Measurements from ENCODE around the gene NEMP2. TPM values are rescaled to one million over a fixed set of nuclear protein-coding genes. Genes with fewer than 3 reads are reported as not detected.

NEMP2 gene
- total and polyA plus RNA-seq, 4 donors = 0.67 to 6.1 (median 2.8) TPM

DNA sequence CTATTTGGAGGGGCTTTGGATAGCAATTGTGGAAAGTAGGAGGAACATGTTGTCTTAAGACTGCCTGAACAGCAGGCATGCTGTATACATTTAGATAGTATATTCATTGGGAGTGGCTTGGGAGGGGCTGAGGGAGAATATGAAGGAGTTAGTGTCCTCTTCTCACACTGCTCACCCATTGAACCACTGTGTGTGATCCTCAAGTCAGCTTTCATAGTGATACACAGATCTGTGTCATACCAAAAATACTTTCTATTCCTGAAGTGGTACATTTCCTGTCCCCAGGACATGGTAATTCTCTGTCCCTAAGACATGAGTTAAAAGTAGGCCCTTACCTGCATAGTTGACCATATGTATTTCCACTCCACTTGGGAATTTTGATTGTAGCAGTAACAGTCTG, 9.6 kb downstream of the NEMP2 start (continued):
- TF ChIP-seq, protein P1, sequence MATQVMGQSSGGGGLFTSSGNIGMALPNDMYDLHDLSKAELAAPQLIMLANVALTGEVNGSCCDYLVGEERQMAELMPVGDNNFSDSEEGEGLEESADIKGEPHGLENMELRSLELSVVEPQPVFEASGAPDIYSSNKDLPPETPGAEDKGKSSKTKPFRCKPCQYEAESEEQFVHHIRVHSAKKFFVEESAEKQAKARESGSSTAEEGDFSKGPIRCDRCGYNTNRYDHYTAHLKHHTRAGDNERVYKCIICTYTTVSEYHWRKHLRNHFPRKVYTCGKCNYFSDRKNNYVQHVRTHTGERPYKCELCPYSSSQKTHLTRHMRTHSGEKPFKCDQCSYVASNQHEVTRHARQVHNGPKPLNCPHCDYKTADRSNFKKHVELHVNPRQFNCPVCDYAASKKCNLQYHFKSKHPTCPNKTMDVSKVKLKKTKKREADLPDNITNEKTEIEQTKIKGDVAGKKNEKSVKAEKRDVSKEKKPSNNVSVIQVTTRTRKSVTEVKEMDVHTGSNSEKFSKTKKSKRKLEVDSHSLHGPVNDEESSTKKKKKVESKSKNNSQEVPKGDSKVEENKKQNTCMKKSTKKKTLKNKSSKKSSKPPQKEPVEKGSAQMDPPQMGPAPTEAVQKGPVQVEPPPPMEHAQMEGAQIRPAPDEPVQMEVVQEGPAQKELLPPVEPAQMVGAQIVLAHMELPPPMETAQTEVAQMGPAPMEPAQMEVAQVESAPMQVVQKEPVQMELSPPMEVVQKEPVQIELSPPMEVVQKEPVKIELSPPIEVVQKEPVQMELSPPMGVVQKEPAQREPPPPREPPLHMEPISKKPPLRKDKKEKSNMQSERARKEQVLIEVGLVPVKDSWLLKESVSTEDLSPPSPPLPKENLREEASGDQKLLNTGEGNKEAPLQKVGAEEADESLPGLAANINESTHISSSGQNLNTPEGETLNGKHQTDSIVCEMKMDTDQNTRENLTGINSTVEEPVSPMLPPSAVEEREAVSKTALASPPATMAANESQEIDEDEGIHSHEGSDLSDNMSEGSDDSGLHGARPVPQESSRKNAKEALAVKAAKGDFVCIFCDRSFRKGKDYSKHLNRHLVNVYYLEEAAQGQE (IDR thresholded peaks at IDR 0.05) = no peak

DNA sequence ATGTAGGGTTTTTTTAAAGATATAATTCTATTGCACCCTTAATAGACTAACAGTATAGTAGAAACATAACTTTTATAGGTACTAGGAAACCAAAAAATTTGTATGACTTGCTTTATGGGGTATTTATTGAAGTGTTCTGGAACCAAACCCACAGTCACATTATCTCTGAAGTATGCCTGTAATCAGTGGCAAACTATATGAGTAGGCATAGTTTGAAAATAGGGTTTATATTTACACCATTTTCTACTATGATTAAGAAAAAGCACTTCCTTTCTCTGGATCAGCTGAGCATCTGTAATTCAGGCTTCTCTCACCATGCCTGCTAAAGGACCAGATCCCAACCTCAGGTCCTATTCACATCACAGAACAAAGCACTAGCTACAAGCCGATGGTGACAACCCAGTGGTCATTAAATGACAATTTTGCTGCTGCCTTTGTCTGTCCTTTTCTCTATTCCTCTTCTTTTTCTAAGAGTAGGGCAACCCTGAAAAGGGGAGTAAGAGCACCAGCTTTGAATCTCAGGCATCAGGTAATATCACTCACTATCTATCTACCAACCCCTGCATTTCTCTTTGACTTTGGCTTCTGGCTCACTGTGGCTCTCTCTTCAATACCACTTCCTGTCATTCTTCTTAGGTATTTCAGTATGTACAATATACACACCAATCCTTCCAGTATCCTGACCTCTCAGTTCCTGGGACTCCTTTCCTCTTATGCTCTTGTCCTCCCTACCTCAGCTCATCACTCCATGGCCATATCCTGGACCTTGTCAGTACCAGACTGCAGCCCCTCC, 14.4 kb downstream of the NEMP2 start:
- WGBS = 93% methylated on average over 1 of the region's 1 CpG

More for the DNA sequence above, 14.4 kb downstream of the NEMP2 start:
- H3K4me1 ChIP-seq (ENCODE audit: control insufficient read depth in 4 of 4, insufficient read depth in 4 of 4, low read length in 3 of 4) = no peaks in the 10 kb centered on the region
- H3K36me3 ChIP-seq (ENCODE audit: control insufficient read depth in 4 of 4, insufficient read depth in 3 of 4, low read depth in 1 of 4, low read length in 3 of 4) = no peaks in the 10 kb centered on the region
- DNase-seq (ENCODE audit: low spot score) = no peak
- H3K27ac ChIP-seq (ENCODE audit: low read depth in 1 of 2, low read length in 2 of 2) = no peak overlapping the region
- no peaks in the 10 kb centered on the region for H3K27me3 ChIP-seq (ENCODE audit: control insufficient read depth in 4 of 4, insufficient read depth in 4 of 4, low read length in 3 of 4)
- no peak for TF ChIP-seq GABPA (IDR thresholded peaks at IDR 0.05 in 1 of 2, conservative IDR thresholded peaks at IDR 0.05 in 1 of 2)
- no peak for TF ChIP-seq RAD21 (IDR thresholded peaks at IDR 0.05)
- no peak for TF ChIP-seq SP1 (IDR thresholded peaks at IDR 0.05)
- TF ChIP-seq CTCF (IDR thresholded peaks at IDR 0.05; ENCODE audit: low read depth, low read length, missing input control) = no peak
- TF ChIP-seq HNF4G (IDR thresholded peaks at IDR 0.05) = no peak
- TF ChIP-seq, protein P1 (IDR thresholded peaks at IDR 0.05) = no peak
- no peak for TF ChIP-seq MAX (IDR thresholded peaks at IDR 0.05)
- TF ChIP-seq, protein P2, sequence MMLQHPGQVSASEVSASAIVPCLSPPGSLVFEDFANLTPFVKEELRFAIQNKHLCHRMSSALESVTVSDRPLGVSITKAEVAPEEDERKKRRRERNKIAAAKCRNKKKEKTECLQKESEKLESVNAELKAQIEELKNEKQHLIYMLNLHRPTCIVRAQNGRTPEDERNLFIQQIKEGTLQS (IDR thresholded peaks at IDR 0.05) = no peak
- no peak for TF ChIP-seq RXRA (IDR thresholded peaks at IDR 0.05)
- TF ChIP-seq JUND (IDR thresholded peaks at IDR 0.05) = no peak
- TF ChIP-seq ZBTB33 (IDR thresholded peaks at IDR 0.05) = no peak
- no peak for TF ChIP-seq FOXA1 (IDR thresholded peaks at IDR 0.05)
- TF ChIP-seq FOXA2 (IDR thresholded peaks at IDR 0.05) = no peak
- TF ChIP-seq HNF4A (conservative IDR thresholded peaks at IDR 0.05) = no peak
- H3K9ac ChIP-seq (ENCODE audit: low read depth in 1 of 2, low read length in 2 of 2) = no peak overlapping the region
- no peaks in the 10 kb centered on the region for H3K9me3 ChIP-seq (ENCODE audit: control insufficient read depth in 4 of 4, low read length in 3 of 4)
- H3K4me3 ChIP-seq (ENCODE audit: low read depth in 1 of 3, low read length in 3 of 3) = no peak overlapping the region
